ENCODE results near the gene MRPL24. TPM values are rescaled to one million over a fixed set of nuclear protein-coding genes. Genes with fewer than 3 reads are reported as not detected.

The MRPL24 gene
- total and polyA plus RNA-seq, 9 of the 15 experiments (the other 6 are each of a cell fraction or from before 2014, with no cell fraction given): 74.3 to 267 (median 113) TPM

DNA sequence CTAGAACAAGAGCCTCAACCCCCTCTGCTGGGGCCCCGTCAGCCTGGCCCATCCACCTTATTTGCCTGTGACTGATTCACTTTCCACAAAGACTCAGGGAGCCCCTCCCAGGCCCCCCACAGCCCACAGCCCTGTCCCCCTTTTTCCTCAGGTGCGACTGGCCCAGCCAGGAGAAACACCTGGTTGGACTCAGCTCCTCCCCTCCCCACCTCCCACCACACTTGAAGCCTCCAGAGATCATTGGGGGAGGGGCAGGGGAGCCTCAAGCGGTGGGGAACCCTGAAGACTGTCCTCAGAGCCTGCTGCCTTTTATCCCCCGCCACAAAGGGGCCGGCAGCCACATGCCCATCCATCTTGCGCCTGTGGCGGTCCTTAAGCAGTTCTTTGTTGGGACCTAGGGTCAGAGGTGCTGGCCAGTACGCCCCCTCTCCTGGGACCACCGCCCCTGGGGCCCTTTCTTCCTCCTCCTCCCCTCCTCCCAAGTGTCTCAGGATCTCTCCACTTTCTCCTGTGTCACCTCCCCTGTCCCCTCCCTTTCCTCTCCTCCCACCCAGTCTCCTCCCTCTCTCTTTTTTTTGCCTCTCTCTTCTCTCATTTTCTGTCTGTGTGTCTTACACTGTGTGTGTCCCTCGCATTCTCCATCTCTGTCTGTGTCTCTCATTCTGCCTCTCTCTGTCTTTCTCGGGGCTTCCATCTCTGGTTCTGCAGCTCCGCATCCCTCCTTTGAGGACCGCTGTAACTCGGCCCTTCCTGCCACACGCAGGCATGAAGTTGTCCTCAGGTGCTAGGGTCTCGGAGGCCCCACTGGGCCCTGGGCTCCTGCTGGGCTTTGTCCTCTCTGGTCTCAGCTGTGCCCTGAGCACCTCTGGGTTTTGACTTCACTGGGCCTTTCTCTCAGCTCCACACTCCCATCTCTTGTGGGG is 47.7 kb downstream of the MRPL24 start (continued):
- TF ChIP-seq SRSF3 (IDR thresholded peaks at IDR 0.05; ENCODE audit: insufficient read depth, low read length): no peak
- TF ChIP-seq, protein P1, sequence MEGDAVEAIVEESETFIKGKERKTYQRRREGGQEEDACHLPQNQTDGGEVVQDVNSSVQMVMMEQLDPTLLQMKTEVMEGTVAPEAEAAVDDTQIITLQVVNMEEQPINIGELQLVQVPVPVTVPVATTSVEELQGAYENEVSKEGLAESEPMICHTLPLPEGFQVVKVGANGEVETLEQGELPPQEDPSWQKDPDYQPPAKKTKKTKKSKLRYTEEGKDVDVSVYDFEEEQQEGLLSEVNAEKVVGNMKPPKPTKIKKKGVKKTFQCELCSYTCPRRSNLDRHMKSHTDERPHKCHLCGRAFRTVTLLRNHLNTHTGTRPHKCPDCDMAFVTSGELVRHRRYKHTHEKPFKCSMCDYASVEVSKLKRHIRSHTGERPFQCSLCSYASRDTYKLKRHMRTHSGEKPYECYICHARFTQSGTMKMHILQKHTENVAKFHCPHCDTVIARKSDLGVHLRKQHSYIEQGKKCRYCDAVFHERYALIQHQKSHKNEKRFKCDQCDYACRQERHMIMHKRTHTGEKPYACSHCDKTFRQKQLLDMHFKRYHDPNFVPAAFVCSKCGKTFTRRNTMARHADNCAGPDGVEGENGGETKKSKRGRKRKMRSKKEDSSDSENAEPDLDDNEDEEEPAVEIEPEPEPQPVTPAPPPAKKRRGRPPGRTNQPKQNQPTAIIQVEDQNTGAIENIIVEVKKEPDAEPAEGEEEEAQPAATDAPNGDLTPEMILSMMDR (IDR thresholded peaks at IDR 0.05 in 2 of 3, conservative IDR thresholded peaks at IDR 0.05 in 1 of 3; ENCODE audit: insufficient read depth in 2 of 3, low read depth in 1 of 3, low read length in 3 of 3): no peak
- TF ChIP-seq, protein P2, sequence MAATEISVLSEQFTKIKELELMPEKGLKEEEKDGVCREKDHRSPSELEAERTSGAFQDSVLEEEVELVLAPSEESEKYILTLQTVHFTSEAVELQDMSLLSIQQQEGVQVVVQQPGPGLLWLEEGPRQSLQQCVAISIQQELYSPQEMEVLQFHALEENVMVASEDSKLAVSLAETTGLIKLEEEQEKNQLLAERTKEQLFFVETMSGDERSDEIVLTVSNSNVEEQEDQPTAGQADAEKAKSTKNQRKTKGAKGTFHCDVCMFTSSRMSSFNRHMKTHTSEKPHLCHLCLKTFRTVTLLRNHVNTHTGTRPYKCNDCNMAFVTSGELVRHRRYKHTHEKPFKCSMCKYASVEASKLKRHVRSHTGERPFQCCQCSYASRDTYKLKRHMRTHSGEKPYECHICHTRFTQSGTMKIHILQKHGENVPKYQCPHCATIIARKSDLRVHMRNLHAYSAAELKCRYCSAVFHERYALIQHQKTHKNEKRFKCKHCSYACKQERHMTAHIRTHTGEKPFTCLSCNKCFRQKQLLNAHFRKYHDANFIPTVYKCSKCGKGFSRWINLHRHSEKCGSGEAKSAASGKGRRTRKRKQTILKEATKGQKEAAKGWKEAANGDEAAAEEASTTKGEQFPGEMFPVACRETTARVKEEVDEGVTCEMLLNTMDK (IDR thresholded peaks at IDR 0.05; ENCODE audit: borderline replicate concordance, insufficient read depth, low read depth, low read length, poor library complexity, severe bottlenecking): no peak
- TF ChIP-seq, protein P3, sequence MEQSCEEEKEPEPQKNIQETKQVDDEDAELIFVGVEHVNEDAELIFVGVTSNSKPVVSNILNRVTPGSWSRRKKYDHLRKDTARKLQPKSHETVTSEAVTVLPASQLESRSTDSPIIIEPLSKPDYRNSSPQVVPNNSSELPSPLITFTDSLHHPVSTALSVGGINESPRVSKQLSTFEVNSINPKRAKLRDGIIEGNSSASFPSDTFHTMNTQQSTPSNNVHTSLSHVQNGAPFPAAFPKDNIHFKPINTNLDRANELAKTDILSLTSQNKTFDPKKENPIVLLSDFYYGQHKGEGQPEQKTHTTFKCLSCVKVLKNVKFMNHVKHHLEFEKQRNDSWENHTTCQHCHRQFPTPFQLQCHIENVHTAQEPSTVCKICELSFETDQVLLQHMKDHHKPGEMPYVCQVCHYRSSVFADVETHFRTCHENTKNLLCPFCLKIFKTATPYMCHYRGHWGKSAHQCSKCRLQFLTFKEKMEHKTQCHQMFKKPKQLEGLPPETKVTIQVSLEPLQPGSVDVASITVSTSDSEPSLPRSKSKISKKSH (CRISPR knock-in tag; IDR thresholded peaks at IDR 0.05): no peak
- TF ChIP-seq NR2F6 (CRISPR knock-in tag; IDR thresholded peaks at IDR 0.05): no peak
- TF ChIP-seq, protein P4, sequence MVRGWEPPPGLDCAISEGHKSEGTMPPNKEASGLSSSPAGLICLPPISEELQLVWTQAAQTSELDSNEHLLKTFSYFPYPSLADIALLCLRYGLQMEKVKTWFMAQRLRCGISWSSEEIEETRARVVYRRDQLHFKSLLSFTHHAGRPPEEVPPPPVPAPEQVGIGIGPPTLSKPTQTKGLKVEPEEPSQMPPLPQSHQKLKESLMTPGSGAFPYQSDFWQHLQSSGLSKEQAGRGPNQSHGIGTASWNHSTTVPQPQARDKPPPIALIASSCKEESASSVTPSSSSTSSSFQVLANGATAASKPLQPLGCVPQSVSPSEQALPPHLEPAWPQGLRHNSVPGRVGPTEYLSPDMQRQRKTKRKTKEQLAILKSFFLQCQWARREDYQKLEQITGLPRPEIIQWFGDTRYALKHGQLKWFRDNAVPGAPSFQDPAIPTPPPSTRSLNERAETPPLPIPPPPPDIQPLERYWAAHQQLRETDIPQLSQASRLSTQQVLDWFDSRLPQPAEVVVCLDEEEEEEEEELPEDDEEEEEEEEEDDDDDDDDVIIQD (CRISPR knock-in tag; IDR thresholded peaks at IDR 0.05): no peak
- no peak for TF ChIP-seq POLR3A (IDR thresholded peaks at IDR 0.05; ENCODE audit: borderline replicate concordance, extremely low read depth, insufficient read depth, insufficient read length)
- no peak for TF ChIP-seq TOE1 (IDR thresholded peaks at IDR 0.05; ENCODE audit: borderline replicate concordance)
- no peak for TF ChIP-seq TOE1 (CRISPR knock-in tag; IDR thresholded peaks at IDR 0.05; ENCODE audit: borderline replicate concordance, low read depth)
- no peak for TF ChIP-seq TCF7L2 (IDR thresholded peaks at IDR 0.05; ENCODE audit: low read depth, low read length)
- TF ChIP-seq XRCC4 (IDR thresholded peaks at IDR 0.05; ENCODE audit: extremely low read depth, insufficient read depth, insufficient read length): no peak
- TF ChIP-seq YY1 (IDR thresholded peaks at IDR 0.05; ENCODE audit: borderline replicate concordance in 1 of 3, control insufficient read depth in 1 of 3, extremely low read depth in 1 of 3, insufficient read depth in 3 of 3, insufficient read length in 1 of 3, insufficient replicate concordance in 2 of 3, low read depth in 1 of 3, low read length in 2 of 3): peak in 1 of 3 experiments; percentile 53
- TF ChIP-seq, protein P5, sequence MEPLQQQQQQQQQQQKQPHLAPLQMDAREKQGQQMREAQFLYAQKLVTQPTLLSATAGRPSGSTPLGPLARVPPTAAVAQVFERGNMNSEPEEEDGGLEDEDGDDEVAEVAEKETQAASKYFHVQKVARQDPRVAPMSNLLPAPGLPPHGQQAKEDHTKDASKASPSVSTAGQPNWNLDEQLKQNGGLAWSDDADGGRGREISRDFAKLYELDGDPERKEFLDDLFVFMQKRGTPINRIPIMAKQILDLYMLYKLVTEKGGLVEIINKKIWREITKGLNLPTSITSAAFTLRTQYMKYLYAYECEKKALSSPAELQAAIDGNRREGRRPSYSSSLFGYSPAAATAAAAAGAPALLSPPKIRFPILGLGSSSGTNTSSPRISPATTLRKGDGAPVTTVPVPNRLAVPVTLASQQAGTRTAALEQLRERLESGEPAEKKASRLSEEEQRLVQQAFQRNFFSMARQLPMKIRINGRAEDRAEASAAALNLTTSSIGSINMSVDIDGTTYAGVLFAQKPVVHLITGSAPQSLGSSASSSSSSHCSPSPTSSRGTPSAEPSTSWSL (CRISPR knock-in tag; IDR thresholded peaks at IDR 0.05; ENCODE audit: borderline replicate concordance): 0 out of 2 replicates have a peak, but pooled peaks have one; percentile 2
- TF ChIP-seq HDAC3 (IDR thresholded peaks at IDR 0.05; ENCODE audit: borderline replicate concordance, partially characterized antibody): no peak
- TF ChIP-seq ZNF282 (CRISPR knock-in tag; IDR thresholded peaks at IDR 0.05): no peak
